ENCODE measurements around the gene ESRRA. TPM values are rescaled to one million over a fixed set of nuclear protein-coding genes. Genes with fewer than 3 reads are reported as not detected.

ESRRA gene
- total and polyA plus RNA-seq, 2 of the 8 experiments (the other 6 are each of a cell fraction or from before 2014, with no cell fraction given): 18.2 to 37.0 TPM

DNA sequence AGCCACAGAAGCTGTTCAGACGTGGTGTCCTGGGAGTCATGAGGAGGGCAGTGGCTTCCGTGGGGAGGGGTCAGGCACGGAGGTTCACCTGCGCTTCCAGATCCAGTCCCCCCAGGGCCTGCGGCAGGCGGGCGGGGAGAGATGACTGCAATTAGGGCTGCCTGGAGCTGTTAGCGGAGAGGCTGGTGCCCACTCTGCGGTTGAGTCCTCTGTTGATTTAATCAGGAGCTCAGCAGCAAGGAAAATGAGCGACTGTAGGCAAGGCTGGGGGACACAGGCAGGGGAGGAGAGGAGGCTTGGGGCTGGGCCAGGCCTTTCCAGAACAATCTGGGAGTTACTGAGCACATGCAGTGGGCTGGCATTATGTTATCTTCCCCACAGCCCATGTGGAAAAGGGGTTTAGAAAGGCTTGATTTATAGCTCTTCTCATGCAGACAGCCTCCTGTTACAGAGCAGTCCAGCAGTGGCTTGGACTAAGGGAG lies 40.9 kb upstream of the ESRRA start:
- Histone ChIP-seq H2BK12ac (ENCODE audit: low read depth, low read length) (no peak overlapping the region), H2AFZ (ENCODE audit: low read length) (no peak overlapping the region), H2BK15ac (ENCODE audit: low read length) (no peak overlapping the region), H4K20me1 (replicated peaks in 1 of 2; ENCODE audit: control insufficient read depth in 1 of 2, insufficient read depth in 2 of 2, low read length in 2 of 2) (peaks cover 4 to 15% of the 10 kb centered on the region in 2 experiments), H3K79me2 (ENCODE audit: control insufficient read depth in 1 of 2, insufficient read depth in 2 of 2, low read length in 2 of 2) (no peaks in the 10 kb centered on the region), H3K4me1 (replicated peaks in 1 of 4; ENCODE audit: control insufficient read depth in 3 of 4, insufficient read depth in 4 of 4, low read length in 3 of 4) (peaks cover 0 to 11% (median 4%) of the 10 kb centered on the region in 4 experiments; a peak in 5 of 7 replicates), H3K27ac (ENCODE audit: low read depth, low read length) (no peak overlapping the region), H4K5ac (ENCODE audit: insufficient read length, low read depth, low read length) (no peak overlapping the region), H3K18ac (ENCODE audit: extremely low read depth, low read length) (no peak overlapping the region), H4K91ac (replicated peaks; ENCODE audit: insufficient read length, low read length) (no peak overlapping the region), H4K8ac (ENCODE audit: extremely low read depth, insufficient read depth, low read length) (peak overlapping the region; percentile 71; the same call in 1 of the 2 replicates), H2BK5ac (ENCODE audit: low read depth, low read length) (no peak overlapping the region), H3K23ac (ENCODE audit: insufficient read length) (no peak overlapping the region), H3K79me1 (ENCODE audit: low read depth, low read length) (no peaks in the 10 kb centered on the region), H3K9ac (replicated peaks in 1 of 4; ENCODE audit: extremely low read depth in 1 of 4, low read depth in 3 of 4, low read length in 3 of 4) (no peak overlapping the region), H3K36me3 (ENCODE audit: control insufficient read depth in 2 of 4, insufficient read depth in 4 of 4, low read length in 3 of 4) (peaks cover 17 to 66% (median 32%) of the 10 kb centered on the region in 4 experiments), H3K9me3 (ENCODE audit: insufficient read depth in 2 of 2, low read depth in 1 of 2, low read length in 1 of 2) (no peaks in the 10 kb centered on the region), H3K4me3 (ENCODE audit: extremely low read depth in 1 of 4, insufficient read depth in 2 of 4, low read depth in 3 of 4, low read length in 4 of 4) (no peak overlapping the region), H3K4me2 (ENCODE audit: insufficient read depth in 1 of 2, low read depth in 2 of 2, low read length in 2 of 2) (no peak overlapping the region), H3K14ac (ENCODE audit: insufficient read length) (no peak overlapping the region), H2BK20ac (ENCODE audit: low read length) (no peak overlapping the region), H3K23me2 (ENCODE audit: low read depth, low read length) (peaks cover 2% of the 10 kb centered on the region; the same call in 1 of the 2 replicates), H3K4ac (replicated peaks; ENCODE audit: insufficient read length, low read depth, low read length) (no peak overlapping the region), H2AK5ac (ENCODE audit: low read depth, low read length) (no peak overlapping the region), H3K27me3 (replicated peaks in 1 of 4; ENCODE audit: control insufficient read depth in 3 of 4, extremely low read depth in 1 of 4, insufficient read depth in 3 of 4, low read length in 3 of 4) (no peaks in the 10 kb centered on the region), H2BK120ac (replicated peaks; ENCODE audit: low read depth, low read length) (no peak overlapping the region), H3K56ac (replicated peaks; ENCODE audit: insufficient read length, low read depth, low read length) (no peak overlapping the region)
- WGBS, 2 experiments (ENCODE audit: extremely low coverage in 1 of 2, insufficient coverage in 1 of 2, insufficient read length in 1 of 2, insufficient replicate concordance in 2 of 2, low coverage in 1 of 2, low lambda C conversion rate in 2 of 2, missing lambda C conversion rate in 1 of 2): 93% methylated on average over 10 of the region's 10 CpGs; no CpG with 5 or more reads in 1 of the 2 experiments
- TF ChIP-seq KDM1A (IDR thresholded peaks at IDR 0.05; ENCODE audit: borderline replicate concordance, low read length) (no peak), POLR2AphosphoS5 (IDR thresholded peaks at IDR 0.05; ENCODE audit: low read depth, low read length) (no peak), CHD2 (IDR thresholded peaks at IDR 0.05; ENCODE audit: low read length) (no peak), RAD21 (IDR thresholded peaks at IDR 0.05 in 1 of 2, conservative IDR thresholded peaks at IDR 0.05 in 1 of 2; ENCODE audit: low read depth in 2 of 2, low read length in 2 of 2) (no peak), SUZ12 (IDR thresholded peaks at IDR 0.05; ENCODE audit: low read length) (no peak), SIRT6 (IDR thresholded peaks at IDR 0.05; ENCODE audit: low read length) (no peak), POU5F1 (IDR thresholded peaks at IDR 0.05; ENCODE audit: low read depth, low read length) (no peak), GABPA (IDR thresholded peaks at IDR 0.05; ENCODE audit: borderline replicate concordance, insufficient read depth, low read length) (no peak), JUND (IDR thresholded peaks at IDR 0.05; ENCODE audit: low read length) (no peak)
- no peak for FAIRE-seq
- ChIA-PET POLR2A (ENCODE audit: partially characterized antibody) (interaction anchor here (0.6 to 11.9 kb wide), 9 partner anchors 8 to 94 kb away, joined by 3 to 352 read pairs (median 4); partner anchors contain the start of genes FKBP2, PLCB3 and PPP1R14B), CTCF (ENCODE audit: partially characterized antibody) (interaction anchor here (0.6 to 8.5 kb wide), 9 partner anchors 8 to 91 kb away, joined by 3 to 102 read pairs (median 7); partner anchors contain the start of genes CATSPERZ, PLCB3 and PPP1R14B)
- DNase-seq (ENCODE audit: low read depth in 1 of 2, low spot score in 2 of 2): no peak
